Adipocyte (in vitro differentiated cells): ENCODE results near the gene XRCC3.
"Not testable (repeated sequence)": the region's sequence is repeated elsewhere in the genome, so short reads cannot be mapped to it uniquely, and the experiment has no call there.

Experiments used
- DNase-seq: peaks from one replicate; pipeline ENCODE4 v3.0.0-alpha.2; 2015; ENCODE audit warnings: low read depth
- H3K27me3 ChIP-seq: replicated peaks from 2 replicates; pipeline ENCODE4 v1.7.0; 2013; ENCODE audit warnings: mild to moderate bottlenecking, low read length, moderate library complexity; ENCODE audit not compliant: control insufficient read depth, insufficient read depth
- H3K36me3 ChIP-seq: 2 replicates; pipeline ENCODE4 v1.7.0; 2013; ENCODE audit warnings: low read length, mild to moderate bottlenecking, moderate library complexity; ENCODE audit not compliant: control insufficient read depth, insufficient read depth, severe bottlenecking
- H3K4me1 ChIP-seq: 2 replicates; pipeline ENCODE4 v1.7.0; 2013; ENCODE audit warnings: mild to moderate bottlenecking, low read length, moderate library complexity; ENCODE audit not compliant: control insufficient read depth, insufficient read depth
- H3K4me3 ChIP-seq: 2 replicates; pipeline ENCODE4 v1.7.0; 2013; ENCODE audit warnings: mild to moderate bottlenecking, low read length, moderate library complexity
- H3K9ac ChIP-seq: 2 replicates; pipeline ENCODE4 v1.7.0; 2013; ENCODE audit warnings: mild to moderate bottlenecking, low read length, moderate library complexity
- H3K9me3 ChIP-seq: 2 replicates; pipeline ENCODE4 v1.7.0; 2013; ENCODE audit warnings: mild to moderate bottlenecking, low read length, moderate library complexity; ENCODE audit not compliant: control insufficient read depth

The XRCC3 gene

GRCh38 chr14:103653336-103653735 is 61.9 kb downstream of the XRCC3 start:
- H3K9ac ChIP-seq, H3K27me3 ChIP-seq, DNase-seq, H3K9me3 ChIP-seq, H3K4me3 ChIP-seq: not testable (repeated sequence)
- Histone ChIP-seq H3K36me3 (peaks cover 46% of the 10 kb centered on the region), H3K4me1 (peaks cover 46% of the 10 kb centered on the region)

- H3K36me3 ChIP-seq = peaks cover 42% of the 10 kb centered on the region
- no peaks in the 10 kb centered on the region for H3K9me3 ChIP-seq
- no peak overlapping the region for H3K9ac ChIP-seq
- no peak overlapping the region for H3K4me3 ChIP-seq
- DNase-seq = no peak
- H3K27me3 ChIP-seq = no peaks in the 10 kb centered on the region
- peaks cover 44% of the 10 kb centered on the region for H3K4me1 ChIP-seq
These were observed 62.4 kb downstream of the XRCC3 start for GRCh38 chr14:103652806-103653205.

- Histone ChIP-seq H3K36me3 (peaks cover 32% of the 10 kb centered on the region), H3K4me3 (no peak overlapping the region), H3K4me1 (peaks cover 32% of the 10 kb centered on the region), H3K9ac (no peak overlapping the region), H3K9me3 (no peaks in the 10 kb centered on the region), H3K27me3 (no peaks in the 10 kb centered on the region)
- DNase-seq = no peak
These were observed 63.7 kb downstream of the XRCC3 start for GRCh38 chr14:103651585-103651984.

GRCh38 chr14:103650213-103650612 is 65.0 kb downstream of the XRCC3 start:
- H3K4me1 ChIP-seq = peaks cover 21% of the 10 kb centered on the region
- H3K9ac ChIP-seq = no peak overlapping the region
- H3K4me3 ChIP-seq = no peak overlapping the region
- H3K36me3 ChIP-seq = peaks cover 18% of the 10 kb centered on the region
- DNase-seq = no peak
- H3K9me3 ChIP-seq = no peaks in the 10 kb centered on the region
- no peaks in the 10 kb centered on the region for H3K27me3 ChIP-seq

GRCh38 chr14:103649001-103649400 is 66.2 kb downstream of the XRCC3 start:
- no peak overlapping the region for H3K9ac ChIP-seq
- H3K27me3 ChIP-seq = no peaks in the 10 kb centered on the region
- peaks cover 13% of the 10 kb centered on the region for H3K4me1 ChIP-seq
- H3K36me3 ChIP-seq = peaks cover 6% of the 10 kb centered on the region
- no peak for DNase-seq
- no peaks in the 10 kb centered on the region for H3K9me3 ChIP-seq
- H3K4me3 ChIP-seq = no peak overlapping the region
